H9 (cell line): ENCODE results near the gene KIF16B. TPM values are rescaled to one million over a fixed set of nuclear protein-coding genes. Genes with fewer than 3 reads are reported as not detected.

Experiments
- DNase-seq: peaks from one replicate; pipeline ENCODE4 v3.0.0-alpha.2; 2017
- H2AFZ ChIP-seq: one replicate; pipeline ENCODE4 v1.6.1; 2013; ENCODE audit warnings: mild to moderate bottlenecking, low read length, control low read depth, moderate library complexity
- H2AK5ac ChIP-seq: 2 replicates; pipeline ENCODE4 v1.6.1; 2013; ENCODE audit warnings: low read length, control low read depth, mixed read lengths; ENCODE audit not compliant: insufficient read length
- H2BK120ac ChIP-seq: one replicate; pipeline ENCODE4 v1.6.1; 2013; ENCODE audit warnings: low read depth, mild to moderate bottlenecking, low read length, control low read depth, inconsistent platforms; ENCODE audit not compliant: poor library complexity, severe bottlenecking
- H2BK12ac ChIP-seq: 2 replicates; pipeline ENCODE4 v1.6.1; 2013; ENCODE audit warnings: low read length, control low read depth, mixed read lengths, low read depth; ENCODE audit not compliant: insufficient read length
- H2BK15ac ChIP-seq: 2 replicates; pipeline ENCODE4 v1.6.1; 2013; ENCODE audit warnings: low read depth, low read length, control low read depth
- H2BK20ac ChIP-seq: one replicate; pipeline ENCODE4 v1.6.1; 2013; ENCODE audit warnings: low read depth, mild to moderate bottlenecking, low read length, control low read depth, inconsistent platforms; ENCODE audit not compliant: poor library complexity, severe bottlenecking
- H2BK5ac ChIP-seq: 2 replicates; pipeline ENCODE4 v1.6.1; 2013; ENCODE audit warnings: low read length, control low read depth, mixed read lengths; ENCODE audit not compliant: insufficient read length
- H3K14ac ChIP-seq: 2 replicates; pipeline ENCODE4 v1.6.1; 2013; ENCODE audit warnings: low read length, control low read depth; ENCODE audit not compliant: insufficient read depth
- H3K18ac ChIP-seq: 2 replicates; pipeline ENCODE4 v1.6.1; 2013; ENCODE audit warnings: low read depth, mild to moderate bottlenecking, mixed read lengths, low read length, control low read depth; ENCODE audit not compliant: insufficient read length
- H3K23ac ChIP-seq: 2 replicates; pipeline ENCODE4 v1.6.1; 2013; ENCODE audit warnings: low read length, control low read depth, mixed read lengths, low read depth; ENCODE audit not compliant: insufficient read length
- H3K23me2 ChIP-seq: 2 replicates; pipeline ENCODE4 v1.6.1; 2013; ENCODE audit warnings: low read depth, mild to moderate bottlenecking, mixed read lengths, low read length, control low read depth; ENCODE audit not compliant: insufficient read length, poor library complexity, severe bottlenecking
- H3K27ac ChIP-seq: 2 replicates; pipeline ENCODE4 v1.5.1; 2013; ENCODE audit warnings: low read length, control low read depth, mixed read lengths, low read depth; ENCODE audit not compliant: insufficient read length
- H3K27me3 ChIP-seq: 2 replicates; pipeline ENCODE4 v1.6.1; 2013; ENCODE audit warnings: low read length, control low read depth, inconsistent platforms; ENCODE audit not compliant: insufficient read depth
- H3K4ac ChIP-seq: 2 replicates; pipeline ENCODE4 v1.6.1; 2013; ENCODE audit warnings: low read depth, mild to moderate bottlenecking, control low read depth, inconsistent platforms, low read length, moderate library complexity
- H3K4me1 ChIP-seq: 2 replicates; pipeline ENCODE4 v1.6.1; 2013; ENCODE audit warnings: low read length, control low read depth, inconsistent platforms; ENCODE audit not compliant: insufficient read depth
- H3K4me2 ChIP-seq: 2 replicates; pipeline ENCODE4 v1.6.1; 2013; ENCODE audit warnings: low read length, control low read depth, mixed read lengths; ENCODE audit not compliant: insufficient read length, insufficient read depth
- H3K56ac ChIP-seq: 2 replicates; pipeline ENCODE4 v1.6.1; 2013; ENCODE audit warnings: low read depth, mild to moderate bottlenecking, mixed read lengths, low read length, control low read depth; ENCODE audit not compliant: insufficient read length
- H3K79me1 ChIP-seq: 2 replicates; pipeline ENCODE4 v1.6.1; 2013; ENCODE audit warnings: low read depth, mild to moderate bottlenecking, moderate library complexity, low read length, control low read depth, inconsistent platforms; ENCODE audit not compliant: insufficient read depth, poor library complexity, severe bottlenecking
- H3K79me2 ChIP-seq: 2 replicates; pipeline ENCODE4 v1.6.1; 2013; ENCODE audit warnings: low read length, control low read depth, inconsistent platforms; ENCODE audit not compliant: insufficient read depth
- H3K9ac ChIP-seq: 2 replicates; pipeline ENCODE4 v1.6.1; 2013; ENCODE audit warnings: low read length, control low read depth, mixed read lengths; ENCODE audit not compliant: insufficient read length; ENCODE audit errors: extremely low read depth
- H3K9me3 ChIP-seq: one replicate; pipeline ENCODE4 v1.6.1; 2013; ENCODE audit warnings: low read depth, low read length, inconsistent platforms; ENCODE audit not compliant: control insufficient read depth
- H3T11ph ChIP-seq: one replicate; pipeline ENCODE4 v1.6.1; 2013; ENCODE audit warnings: mild to moderate bottlenecking, low read length, control low read depth, inconsistent platforms
- H4K20me1 ChIP-seq: one replicate; pipeline ENCODE4 v1.6.1; 2013; ENCODE audit not compliant: control insufficient read depth, insufficient read length, insufficient read depth
- H4K5ac ChIP-seq: 2 replicates; pipeline ENCODE4 v1.6.1; 2013; ENCODE audit warnings: low read depth, mild to moderate bottlenecking, mixed read lengths, low read length, control low read depth; ENCODE audit not compliant: insufficient read length
- H4K8ac ChIP-seq: replicated peaks from 2 replicates; pipeline ENCODE4 v1.6.1; 2013; ENCODE audit warnings: low read length, control low read depth, mixed read lengths, low read depth; ENCODE audit not compliant: insufficient read length
- H4K91ac ChIP-seq: 2 replicates; pipeline ENCODE4 v1.6.1; 2013; ENCODE audit warnings: low read depth, mild to moderate bottlenecking, moderate library complexity, mixed read lengths, low read length, control low read depth; ENCODE audit not compliant: insufficient read length
- H3K27ac Mint-ChIP-seq, 3 experiments: 2 replicates in 2 of 3; 3 replicates in 1 of 3; pipeline ENCODE4 v1.8.0; 2020 to 2021; ENCODE audit warnings: mixed read lengths in 3 of 3, mild to moderate bottlenecking in 1 of 3, moderate library complexity in 1 of 3
- H3K27me3 Mint-ChIP-seq: 2 replicates; pipeline ENCODE4 v1.8.0; 2021; ENCODE audit warnings: low read depth, mild to moderate bottlenecking, moderate library complexity, mixed read lengths
- H3K36me3 Mint-ChIP-seq, 3 experiments: 2 replicates in 2 of 3; 3 replicates in 1 of 3; pipeline ENCODE4 v1.8.0; 2020 to 2021; ENCODE audit warnings: low read depth in 3 of 3, mixed read lengths in 3 of 3; ENCODE audit not compliant: insufficient read depth in 1 of 3
- H3K4me1 Mint-ChIP-seq, 2 experiments: 2 replicates each; pipeline ENCODE4 v1.8.0; 2020; ENCODE audit warnings: mixed read lengths in 2 of 2
- H3K4me3 Mint-ChIP-seq, 2 experiments: 2 replicates in 1 of 2; 3 replicates in 1 of 2; pipeline ENCODE4 v1.8.0; 2020 to 2021; ENCODE audit warnings: mild to moderate bottlenecking in 2 of 2, mixed read lengths in 2 of 2, moderate library complexity in 1 of 2
- H3K9me3 Mint-ChIP-seq, 2 experiments: 2 replicates in 1 of 2; 3 replicates in 1 of 2; pipeline ENCODE4 v1.8.0; 2020; ENCODE audit warnings: mild to moderate bottlenecking in 2 of 2, mixed read lengths in 2 of 2, moderate library complexity in 1 of 2
- whole genome bisulfite sequencing: extraction: QIAGEN DNeasy Blood & Tissue Kit; methylation state at CpG from one replicate; pipeline ENCODE4 v1.1.7; 2013; ENCODE audit warnings: missing lambda C conversion rate, low lambda C conversion rate, mixed read lengths; ENCODE audit not compliant: insufficient read length; ENCODE audit errors: extremely low coverage; 5-methylcytosine and 5-hydroxymethylcytosine counted together
- total RNA-seq: library from RNA; stranded (reverse); gene quantifications from 2 replicates; pipeline ENCODE4 v1.2.1, GENCODE V29; 2021
- TF ChIP-seq, protein P1 (sequence below): fragments of 200-600 bp; sonication (generic); conservative IDR thresholded peaks from 3 replicates; pipeline ENCODE4 v1.8.0; 2021; ENCODE audit warnings: antibody characterized with exemption, mild to moderate bottlenecking

KIF16B gene
- total RNA-seq, 1 experiment from 2014 or later, result 7.4 TPM

GRCh38 chr20:16311756-16312155, 261.5 kb downstream of the KIF16B start:
- H3K4me3 Mint-ChIP-seq, result no peak overlapping the region
- Histone ChIP-seq H3K27me3 (no peaks in the 10 kb centered on the region), H2BK20ac (no peak overlapping the region), H3K23me2 (no peaks in the 10 kb centered on the region), H3K4ac (no peak overlapping the region), H3K56ac (no peak overlapping the region), H2AFZ (no peak overlapping the region), H3K14ac (no peak overlapping the region), H3K9ac (no peak overlapping the region), H3K23ac (no peak overlapping the region), H3K4me2 (no peak overlapping the region), H2BK15ac (no peak overlapping the region), H2BK120ac (no peak overlapping the region), H3K27ac (no peak overlapping the region), H3K79me1 (no peaks in the 10 kb centered on the region), H3K18ac (no peak overlapping the region), H4K20me1 (no peaks in the 10 kb centered on the region), H2BK5ac (no peak overlapping the region), H3T11ph (no peak overlapping the region), H3K4me1 (no peaks in the 10 kb centered on the region), H4K8ac (no peak overlapping the region), H3K9me3 (no peaks in the 10 kb centered on the region), H2BK12ac (no peak overlapping the region), H3K79me2 (no peaks in the 10 kb centered on the region), H4K5ac (no peak overlapping the region), H4K91ac (no peak overlapping the region), H2AK5ac (no peak overlapping the region)
- H3K4me1 Mint-ChIP-seq, result no peaks in the 10 kb centered on the region
- H3K27me3 Mint-ChIP-seq, result no peaks in the 10 kb centered on the region
- TF ChIP-seq, protein P1, sequence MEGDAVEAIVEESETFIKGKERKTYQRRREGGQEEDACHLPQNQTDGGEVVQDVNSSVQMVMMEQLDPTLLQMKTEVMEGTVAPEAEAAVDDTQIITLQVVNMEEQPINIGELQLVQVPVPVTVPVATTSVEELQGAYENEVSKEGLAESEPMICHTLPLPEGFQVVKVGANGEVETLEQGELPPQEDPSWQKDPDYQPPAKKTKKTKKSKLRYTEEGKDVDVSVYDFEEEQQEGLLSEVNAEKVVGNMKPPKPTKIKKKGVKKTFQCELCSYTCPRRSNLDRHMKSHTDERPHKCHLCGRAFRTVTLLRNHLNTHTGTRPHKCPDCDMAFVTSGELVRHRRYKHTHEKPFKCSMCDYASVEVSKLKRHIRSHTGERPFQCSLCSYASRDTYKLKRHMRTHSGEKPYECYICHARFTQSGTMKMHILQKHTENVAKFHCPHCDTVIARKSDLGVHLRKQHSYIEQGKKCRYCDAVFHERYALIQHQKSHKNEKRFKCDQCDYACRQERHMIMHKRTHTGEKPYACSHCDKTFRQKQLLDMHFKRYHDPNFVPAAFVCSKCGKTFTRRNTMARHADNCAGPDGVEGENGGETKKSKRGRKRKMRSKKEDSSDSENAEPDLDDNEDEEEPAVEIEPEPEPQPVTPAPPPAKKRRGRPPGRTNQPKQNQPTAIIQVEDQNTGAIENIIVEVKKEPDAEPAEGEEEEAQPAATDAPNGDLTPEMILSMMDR, result no peak
- H3K36me3 Mint-ChIP-seq, result peaks cover 0 to 6% (median 4%) of the 10 kb centered on the region in 3 experiments; a peak in 4 of 7 replicates
- no peak for DNase-seq
- WGBS, result no CpG with 5 or more reads among the region's 1 CpG
- H3K9me3 Mint-ChIP-seq, result no peaks in the 10 kb centered on the region
- H3K27ac Mint-ChIP-seq, result no peak overlapping the region
